Upper lobe of right lung (tissue), 1 donor: ENCODE results near the gene QSOX2. TPM values are rescaled to one million over a fixed set of nuclear protein-coding genes. Genes with fewer than 3 reads are reported as not detected.
A peak's percentile ranks its signal among the peaks of the same experiment; 100 is the strongest.

Experiments used
- ATAC-seq: fragments of 200-7000 bp; cut with Tn5 transposase; one replicate; pipeline ENCODE4 v1.9.1; 2020; ENCODE audit warnings: mild to moderate bottlenecking, moderate library complexity
- DNase-seq: peaks from one replicate; pipeline ENCODE4 v3.0.0-alpha.2; 2020
- H3K27ac ChIP-seq: fragments of 200-600 bp; one replicate; pipeline ENCODE4 v1.8.0; 2022
- H3K27me3 ChIP-seq: fragments of 200-600 bp; one replicate; pipeline ENCODE4 v1.8.0; 2022; ENCODE audit warnings: mild to moderate bottlenecking
- H3K36me3 ChIP-seq: fragments of 200-600 bp; one replicate; pipeline ENCODE4 v1.8.0; 2022
- H3K4me1 ChIP-seq: fragments of 200-600 bp; one replicate; pipeline ENCODE4 v1.8.0; 2022
- H3K4me3 ChIP-seq: fragments of 200-600 bp; one replicate; pipeline ENCODE4 v1.8.0; 2022; ENCODE audit warnings: mild to moderate bottlenecking
- H3K9me3 ChIP-seq: fragments of 200-600 bp; one replicate; pipeline ENCODE4 v1.8.0; 2022
- CTCF ChIP-seq: fragments of 200-600 bp; IDR thresholded peaks from one replicate; pipeline ENCODE4 v1.8.0; 2022; ENCODE audit warnings: antibody characterized with exemption
- intact Hi-C: fragments of 100-400 bp; cut with DNase I; formaldehyde crosslinking; loops from one replicate; pipeline ENCODE4 v1.11.0; 2022
- total RNA-seq: library from RNA; stranded (reverse); fragmentation: NEBNext Ultra II Directional; extraction: Animal tissue kit (Norgen Biotek cat#: 25700); gene quantifications from one replicate; pipeline ENCODE4 v1.2.1, GENCODE V29; 2021
- donor health status: DM: no; HTN: yes; CAD: no; lungs with severe emphysema.

The QSOX2 gene
- total RNA-seq, 1 donor from 2014 or later, result 13.1 TPM

DNA sequence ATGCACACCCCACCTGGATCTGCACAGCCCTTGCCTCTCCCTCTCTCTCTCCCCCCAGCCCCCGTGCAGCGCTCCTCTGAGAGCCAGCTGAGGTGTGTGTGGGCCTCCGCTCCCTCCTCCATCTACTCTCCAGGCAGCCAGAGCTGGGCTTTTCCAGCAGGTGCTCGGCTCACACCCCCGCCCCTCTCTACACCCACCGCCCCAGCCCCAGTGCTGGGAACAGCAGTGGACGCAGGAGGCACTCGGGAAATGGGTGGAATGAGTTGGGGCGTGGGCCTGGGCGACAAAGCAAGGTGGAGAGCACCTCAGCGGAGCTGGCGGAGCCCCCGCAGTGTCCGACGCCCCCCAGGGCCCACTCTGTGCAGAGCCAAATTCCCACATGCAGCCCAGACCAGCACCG, 27.3 kb downstream of the QSOX2 start:
- H3K27ac ChIP-seq, result no peak overlapping the region
- no peaks in the 10 kb centered on the region for H3K27me3 ChIP-seq
- ATAC-seq (no peak), DNase-seq (no peak)
- no peak overlapping the region for H3K4me3 ChIP-seq
- H3K36me3 ChIP-seq, result peaks cover 43% of the 10 kb centered on the region
- no peaks in the 10 kb centered on the region for H3K4me1 ChIP-seq
- intact Hi-C loops, result no loop called here
- no peak for TF ChIP-seq CTCF
- H3K9me3 ChIP-seq, result no peaks in the 10 kb centered on the region

GRCh38 chr9:136216541-136217244, 28.9 kb downstream of the QSOX2 start:
- DNase-seq (no peak), ATAC-seq (peak; percentile 8)
- H3K27ac ChIP-seq, result no peak overlapping the region
- peaks cover 35% of the 10 kb centered on the region for H3K36me3 ChIP-seq
- no peak overlapping the region for H3K4me3 ChIP-seq
- H3K27me3 ChIP-seq, result no peaks in the 10 kb centered on the region
- TF ChIP-seq CTCF, result no peak
- no peaks in the 10 kb centered on the region for H3K4me1 ChIP-seq
- no peaks in the 10 kb centered on the region for H3K9me3 ChIP-seq
- intact Hi-C loops, result no loop called here

- no peak overlapping the region for H3K27ac ChIP-seq
- no peaks in the 10 kb centered on the region for H3K4me1 ChIP-seq
- no peaks in the 10 kb centered on the region for H3K27me3 ChIP-seq
- DNase-seq (no peak), ATAC-seq (no peak)
- peaks cover 31% of the 10 kb centered on the region for H3K36me3 ChIP-seq
- no peaks in the 10 kb centered on the region for H3K9me3 ChIP-seq
- no peak overlapping the region for H3K4me3 ChIP-seq
- no peak for TF ChIP-seq CTCF
- intact Hi-C loops, result no loop called here
These were observed 31.9 kb downstream of the QSOX2 start for GRCh38 chr9:136213733-136214132.

DNA sequence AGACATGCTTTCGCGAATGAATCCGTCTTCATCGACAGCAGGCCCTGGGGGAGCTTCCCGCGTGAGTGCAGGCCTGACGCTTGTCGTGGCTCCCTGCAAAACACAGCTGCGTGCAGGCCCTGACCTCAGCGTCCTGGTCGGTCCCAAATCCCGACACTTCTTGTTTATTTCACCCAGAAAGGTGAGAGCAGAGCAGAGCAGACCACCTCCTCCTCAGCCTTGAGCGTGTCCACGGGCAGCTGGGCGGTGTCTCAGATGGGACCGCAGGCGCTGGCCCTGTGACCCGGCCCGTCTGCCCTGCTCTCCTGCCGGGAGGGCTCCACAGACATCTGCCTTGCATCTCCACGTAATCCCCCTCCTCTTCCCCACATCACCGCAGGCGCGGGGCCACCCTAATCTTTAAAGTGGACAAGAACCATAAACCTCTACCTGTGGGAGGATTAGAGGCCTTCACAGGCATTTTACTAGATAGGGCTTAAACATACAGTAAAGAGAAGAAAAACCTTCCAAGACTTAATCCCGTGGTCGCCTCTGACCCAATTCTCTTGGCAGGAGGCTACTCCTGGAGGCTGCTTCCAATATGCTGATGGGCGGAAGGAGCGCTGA, 33.2 kb downstream of the QSOX2 start:
- DNase-seq (no peak), ATAC-seq (no peak)
- no peaks in the 10 kb centered on the region for H3K9me3 ChIP-seq
- peaks cover 24% of the 10 kb centered on the region for H3K36me3 ChIP-seq
- H3K4me3 ChIP-seq, result no peak overlapping the region
- TF ChIP-seq CTCF, result no peak
- H3K27me3 ChIP-seq, result no peaks in the 10 kb centered on the region
- H3K27ac ChIP-seq, result no peak overlapping the region
- H3K4me1 ChIP-seq, result no peaks in the 10 kb centered on the region
- intact Hi-C loops, result no loop called here

GRCh38 chr9:136211441-136212344, 33.9 kb downstream of the QSOX2 start:
- DNase-seq (no peak), ATAC-seq (no peak)
- H3K4me1 ChIP-seq, result no peaks in the 10 kb centered on the region
- TF ChIP-seq CTCF, result no peak
- intact Hi-C loops, result no loop called here
- peaks cover 24% of the 10 kb centered on the region for H3K36me3 ChIP-seq
- H3K27me3 ChIP-seq, result no peaks in the 10 kb centered on the region
- H3K27ac ChIP-seq, result no peak overlapping the region
- no peaks in the 10 kb centered on the region for H3K9me3 ChIP-seq
- no peak overlapping the region for H3K4me3 ChIP-seq
